AML-193 (cell line): ENCODE measurements around the gene VPS39.

Experiments used
- DNase-seq, 2 experiments: peaks; one replicate each; lab custom pipeline; 2025; lab: John Stamatoyannopoulos, UW

VPS39 gene

GRCh38 chr15:42157981-42158765 is 49.9 kb downstream of the VPS39 start:
- DNase-seq: no peak

- no peak for DNase-seq
These were observed 50.7 kb downstream of the VPS39 start for GRCh38 chr15:42157381-42157780.

DNA sequence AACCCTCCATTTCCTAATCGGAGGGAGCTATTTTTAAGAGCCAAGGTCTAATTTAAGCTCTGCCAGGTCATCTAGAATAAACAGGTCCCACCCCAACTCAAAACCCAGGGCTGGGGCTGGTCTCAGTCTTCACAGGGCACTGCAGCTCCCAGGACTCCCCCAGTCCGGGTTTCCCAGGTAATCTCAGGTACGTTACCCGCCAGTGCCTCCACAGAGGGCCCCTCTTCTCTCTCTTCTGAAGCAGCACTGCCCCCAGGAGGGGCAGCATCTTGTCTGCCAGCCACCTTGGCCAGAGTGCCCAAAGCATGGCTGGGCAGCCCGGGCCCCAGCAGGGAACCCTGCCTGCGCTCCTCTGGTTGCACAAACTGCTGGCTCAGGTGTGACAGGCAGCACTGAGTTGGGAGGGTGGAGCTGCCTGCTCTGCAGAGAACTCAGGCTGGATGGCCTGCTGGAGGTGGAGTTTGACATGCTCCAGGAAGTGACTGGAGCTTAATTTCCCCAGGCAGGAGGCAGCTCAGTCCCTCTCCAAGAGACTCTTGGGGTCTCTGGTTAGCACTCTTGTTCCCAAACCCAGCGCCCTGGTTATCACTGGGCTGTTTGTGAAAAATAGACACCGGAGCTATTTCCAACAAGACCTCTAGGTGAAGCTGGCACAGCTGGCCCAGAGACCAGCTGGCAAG is 51.7 kb downstream of the VPS39 start, which contains the start of gene PLA2G4F:
Gene PLA2G4F, minus strand, starts transcription at position 394 of the 680 bp plus-strand sequence. Its CDS starts 87 bp downstream, at position 307.
- no peak for DNase-seq

GRCh38 chr15:42155546-42156242 is 52.4 kb downstream of the VPS39 start:
- DNase-seq: no peak

- DNase-seq: no peak
These were observed 53.1 kb downstream of the VPS39 start for GRCh38 chr15:42154956-42155355.

GRCh38 chr15:42154212-42154941 is 53.7 kb downstream of the VPS39 start:
- no peak for DNase-seq

- DNase-seq: no peak
These were observed 54.3 kb downstream of the VPS39 start for GRCh38 chr15:42153874-42154211.

- no peak for DNase-seq
These were observed 55.0 kb downstream of the VPS39 start for GRCh38 chr15:42152921-42153698.

DNA sequence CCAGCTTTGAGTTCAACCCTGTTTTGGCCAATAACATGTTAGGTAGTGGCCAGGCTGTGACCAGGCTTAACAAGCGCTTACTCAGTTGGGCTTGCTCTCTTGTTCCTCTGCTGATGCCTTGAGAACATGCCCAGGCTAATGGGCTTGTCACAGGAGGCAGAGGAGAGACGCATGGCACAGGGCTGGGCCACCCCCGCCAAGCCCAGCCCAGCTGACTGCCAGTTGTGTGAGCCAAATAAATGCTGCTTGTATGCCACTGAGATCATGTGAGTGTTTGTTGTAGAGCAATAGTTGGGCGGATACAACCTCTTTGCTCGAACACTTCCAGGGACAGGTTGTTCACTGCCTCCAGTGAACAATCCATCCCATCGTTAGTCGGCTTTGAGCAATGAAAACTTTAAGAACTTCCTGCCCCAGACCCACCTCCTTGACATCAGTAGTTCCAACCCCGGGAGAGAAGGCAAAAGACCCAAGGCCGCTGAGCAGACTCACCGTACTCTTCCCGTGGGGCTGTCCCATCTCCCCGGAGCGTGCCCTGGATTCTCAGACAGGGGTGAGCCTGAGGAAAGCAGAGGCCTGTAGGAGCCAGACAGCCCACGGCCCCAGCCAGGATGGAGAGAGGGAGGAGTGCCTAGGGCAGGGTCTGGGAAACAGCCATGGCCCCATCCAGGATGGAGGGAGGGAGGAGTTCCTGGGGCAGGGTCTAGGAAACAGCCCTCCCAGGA is 55.7 kb downstream of the VPS39 start:
- DNase-seq: no peak

DNA sequence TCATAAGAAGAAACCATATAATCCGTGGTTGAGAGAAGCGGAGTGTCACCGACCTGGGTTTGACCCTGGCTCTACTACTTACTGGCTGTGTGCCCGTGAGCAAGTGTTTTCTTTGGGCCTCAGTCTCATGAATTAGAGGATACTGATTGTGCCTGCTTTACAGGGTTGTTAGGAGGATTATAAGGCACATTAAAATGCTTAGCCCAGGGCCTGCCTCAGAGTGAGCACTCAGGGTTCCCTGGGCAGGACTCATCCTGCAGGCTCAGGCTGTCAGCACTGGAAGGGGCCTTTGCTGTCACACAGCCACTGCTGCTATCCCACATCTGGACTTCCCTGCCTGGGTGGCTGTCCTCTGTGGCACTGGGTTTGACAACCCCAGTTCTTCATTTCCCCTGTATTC is 56.4 kb downstream of the VPS39 start:
- no peak for DNase-seq

GRCh38 chr15:42151141-42151561 is 57.0 kb downstream of the VPS39 start:
- no peak for DNase-seq

GRCh38 chr15:42150219-42150970 is 57.7 kb downstream of the VPS39 start:
- no peak for DNase-seq

DNA sequence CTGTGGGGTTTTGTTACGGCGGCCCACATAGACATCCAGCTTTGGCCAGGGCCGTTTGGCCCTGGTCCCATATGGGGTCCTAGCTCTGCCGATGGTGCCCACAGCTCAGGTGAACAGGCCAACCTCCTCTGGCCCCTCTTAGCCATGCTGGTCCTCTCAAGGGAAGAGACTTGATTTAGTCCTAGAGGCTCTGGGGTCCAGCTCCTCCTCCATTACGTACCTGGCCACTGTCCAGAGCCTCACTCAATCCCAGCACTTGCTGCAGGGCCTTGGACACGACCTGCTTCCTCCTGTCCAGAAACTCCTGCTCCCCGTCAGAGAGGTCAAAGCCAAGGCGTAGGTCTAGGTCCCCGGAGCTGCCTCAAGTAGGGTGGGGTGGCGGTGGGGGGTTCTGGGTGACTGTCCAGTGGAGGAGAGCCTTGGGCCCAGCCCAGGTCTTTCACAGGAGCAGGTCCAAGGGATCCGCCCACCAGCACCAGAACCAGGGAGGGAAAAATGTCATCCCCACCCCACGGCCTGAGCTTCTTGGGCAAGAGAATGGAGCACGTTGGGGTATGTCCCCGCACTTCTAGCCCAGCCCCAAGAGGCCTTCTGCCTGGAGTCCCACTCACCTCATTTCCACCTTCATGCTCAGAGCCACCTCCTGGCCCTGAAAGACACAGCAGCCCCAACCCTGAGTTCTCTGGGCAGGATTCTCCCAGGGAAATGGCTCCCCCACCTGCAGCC is 58.4 kb downstream of the VPS39 start:
- DNase-seq: no peak

GRCh38 chr15:42148808-42149492 is 59.2 kb downstream of the VPS39 start:
- DNase-seq: no peak

GRCh38 chr15:42147431-42147735 is 60.7 kb downstream of the VPS39 start:
- no peak for DNase-seq

DNA sequence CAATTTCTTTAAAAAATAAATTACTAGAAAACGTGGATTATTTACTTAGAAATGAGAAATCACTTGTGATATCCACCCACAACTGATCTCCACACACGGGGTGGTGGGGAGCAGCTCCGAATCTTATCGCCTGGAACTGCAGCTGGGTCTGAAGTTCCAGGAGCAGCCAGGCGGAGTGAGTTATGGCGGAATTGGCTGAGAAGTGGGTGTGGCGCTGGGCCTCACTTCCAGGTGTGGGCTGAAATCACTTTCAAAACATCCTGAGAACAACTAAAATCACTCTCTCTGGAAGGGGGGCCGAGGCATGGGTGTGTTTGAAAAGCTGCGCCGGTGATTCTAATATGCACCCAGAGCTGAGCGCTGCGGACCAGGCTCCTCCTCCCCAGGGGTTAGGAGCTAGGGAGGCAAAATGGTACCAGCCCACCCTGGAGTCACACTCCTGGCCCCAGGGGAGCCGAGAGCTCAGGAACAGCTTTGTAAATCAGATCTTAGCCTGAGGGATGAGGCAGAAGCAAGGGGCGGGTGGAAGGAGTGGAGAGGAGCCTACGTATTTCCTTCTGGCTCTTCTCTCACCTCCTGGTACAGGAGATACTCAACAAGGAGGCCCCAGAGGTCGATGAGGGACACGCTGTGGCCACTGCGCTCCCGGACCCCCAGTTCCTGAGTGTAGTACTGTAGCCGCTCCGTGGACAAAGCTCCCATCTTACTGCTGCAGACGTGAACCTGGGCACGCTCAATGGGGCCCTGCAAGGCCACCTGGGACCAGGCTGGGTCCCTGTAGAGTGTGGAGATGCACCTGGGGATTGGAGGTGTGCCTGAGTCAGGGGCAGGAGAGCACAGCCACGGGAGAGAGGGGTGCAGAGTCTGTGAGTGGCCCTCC is 61.3 kb downstream of the VPS39 start:
- no peak for DNase-seq

DNA sequence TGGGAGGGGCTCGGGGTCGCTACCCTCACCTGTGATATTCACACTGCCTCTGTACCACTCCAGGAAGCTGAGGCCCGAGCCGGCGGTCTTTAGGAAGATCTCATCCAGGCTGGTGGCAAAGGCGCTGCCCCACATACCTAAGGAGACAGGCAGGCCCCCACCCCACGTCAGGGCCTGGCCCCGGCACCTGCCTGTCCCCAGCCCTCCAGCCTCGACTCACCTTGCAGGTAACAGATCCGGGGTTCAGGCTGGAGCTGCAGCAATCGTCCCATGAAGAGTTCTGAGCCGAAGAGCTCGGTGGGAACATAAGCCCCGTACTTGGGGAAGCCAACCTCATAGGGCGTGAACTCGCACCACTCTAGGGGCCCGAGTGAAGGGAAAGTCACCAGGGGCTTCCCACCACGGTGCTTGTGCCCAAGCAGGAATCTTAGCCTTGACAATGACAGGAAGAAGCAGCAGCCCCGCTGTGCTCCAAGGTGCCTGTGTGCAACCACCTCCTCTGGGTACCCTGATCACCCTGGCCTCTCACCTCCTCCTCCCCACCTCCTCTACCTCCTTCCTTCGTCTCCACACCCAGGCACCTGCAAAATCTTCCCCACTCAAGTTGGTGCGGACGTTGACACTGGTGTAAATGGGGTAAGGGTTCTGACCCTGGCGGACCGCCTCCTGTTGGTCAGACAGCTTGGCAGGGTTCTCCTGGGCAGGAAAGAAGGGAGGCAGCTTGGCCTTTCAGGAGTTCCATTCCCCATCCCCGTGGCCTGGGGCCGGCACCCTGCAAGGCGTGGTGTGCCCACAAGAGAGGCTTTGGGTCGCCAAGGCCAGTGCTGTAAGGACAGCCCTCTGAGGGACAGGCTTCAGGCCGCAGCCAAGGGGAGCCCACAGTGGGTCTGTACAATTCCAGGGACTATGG is 62.3 kb downstream of the VPS39 start:
- DNase-seq: no peak
